Measurements from ENCODE around the gene RAB7B. TPM values are rescaled to one million over a fixed set of nuclear protein-coding genes. Genes with fewer than 3 reads are reported as not detected.

The RAB7B gene
- total RNA-seq, 6 experiments from 2014 or later: 2.6 to 6.6 (median 5.3) TPM

DNA sequence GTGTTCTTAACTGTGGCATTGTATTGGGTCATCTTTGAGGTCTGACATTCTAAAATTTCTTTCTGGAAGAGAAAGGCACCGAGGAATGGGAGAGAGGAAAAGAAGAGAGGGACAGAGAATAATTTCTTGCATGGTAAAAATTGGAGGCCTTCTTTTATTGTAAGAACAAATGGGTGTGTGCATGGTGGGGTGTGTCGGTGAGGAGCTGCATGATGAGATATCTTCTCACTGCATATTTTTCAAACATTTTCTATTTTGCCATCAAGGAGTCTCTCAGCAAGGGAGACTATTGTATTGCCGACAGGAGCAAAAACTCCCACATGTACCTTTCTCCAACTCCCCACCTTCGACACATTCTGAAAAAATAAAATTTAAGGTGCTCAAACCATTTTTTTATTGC, 27.0 kb upstream of the RAB7B start:
- H3K4me1 Mint-ChIP-seq (ENCODE audit: low read depth): peaks cover 8% of the 10 kb centered on the region; the same call in 1 of the 2 replicates
- peaks cover 41% of the 10 kb centered on the region for H3K27me3 Mint-ChIP-seq (ENCODE audit: insufficient read depth)
- H3K27ac Mint-ChIP-seq: no peak overlapping the region

DNA sequence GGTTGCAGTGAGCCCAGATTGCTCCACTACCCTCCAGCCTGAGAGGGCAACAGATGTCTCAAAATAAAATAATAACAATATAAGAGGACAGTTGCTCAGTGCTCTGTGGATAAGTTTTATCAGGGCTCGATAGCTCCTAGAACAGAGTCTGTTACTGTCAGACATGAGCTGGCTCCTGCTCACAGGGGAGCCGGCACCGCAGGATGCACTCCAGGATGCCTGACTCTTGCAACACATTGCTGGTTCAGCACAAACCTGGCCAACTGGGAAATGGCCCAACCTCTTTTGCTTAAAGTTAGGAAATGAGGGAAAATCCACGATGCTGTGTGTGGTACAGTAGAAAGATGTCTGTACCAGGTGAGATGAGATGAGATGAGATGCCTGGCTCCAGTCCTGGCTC, 26.3 kb upstream of the RAB7B start:
- no peak for DNase-seq
- peaks cover 34% of the 10 kb centered on the region for H3K27me3 Mint-ChIP-seq (ENCODE audit: insufficient read depth)
- H3K27ac Mint-ChIP-seq: no peak overlapping the region
- TF ChIP-seq, protein P1, sequence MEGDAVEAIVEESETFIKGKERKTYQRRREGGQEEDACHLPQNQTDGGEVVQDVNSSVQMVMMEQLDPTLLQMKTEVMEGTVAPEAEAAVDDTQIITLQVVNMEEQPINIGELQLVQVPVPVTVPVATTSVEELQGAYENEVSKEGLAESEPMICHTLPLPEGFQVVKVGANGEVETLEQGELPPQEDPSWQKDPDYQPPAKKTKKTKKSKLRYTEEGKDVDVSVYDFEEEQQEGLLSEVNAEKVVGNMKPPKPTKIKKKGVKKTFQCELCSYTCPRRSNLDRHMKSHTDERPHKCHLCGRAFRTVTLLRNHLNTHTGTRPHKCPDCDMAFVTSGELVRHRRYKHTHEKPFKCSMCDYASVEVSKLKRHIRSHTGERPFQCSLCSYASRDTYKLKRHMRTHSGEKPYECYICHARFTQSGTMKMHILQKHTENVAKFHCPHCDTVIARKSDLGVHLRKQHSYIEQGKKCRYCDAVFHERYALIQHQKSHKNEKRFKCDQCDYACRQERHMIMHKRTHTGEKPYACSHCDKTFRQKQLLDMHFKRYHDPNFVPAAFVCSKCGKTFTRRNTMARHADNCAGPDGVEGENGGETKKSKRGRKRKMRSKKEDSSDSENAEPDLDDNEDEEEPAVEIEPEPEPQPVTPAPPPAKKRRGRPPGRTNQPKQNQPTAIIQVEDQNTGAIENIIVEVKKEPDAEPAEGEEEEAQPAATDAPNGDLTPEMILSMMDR (IDR thresholded peaks at IDR 0.05): no peak
- no peak overlapping the region for H3K4me3 Mint-ChIP-seq
- H3K9me3 Mint-ChIP-seq: no peaks in the 10 kb centered on the region
- peaks cover 8% of the 10 kb centered on the region; the same call in 1 of the 2 replicates for H3K4me1 Mint-ChIP-seq (ENCODE audit: low read depth)
- no peaks in the 10 kb centered on the region for H3K36me3 Mint-ChIP-seq (ENCODE audit: low read depth)

More for the DNA sequence above, 27.0 kb upstream of the RAB7B start:
- Mint-ChIP-seq H3K4me3 (no peak overlapping the region), H3K9me3 (no peaks in the 10 kb centered on the region), H3K36me3 (ENCODE audit: low read depth) (no peaks in the 10 kb centered on the region)
- no peak for DNase-seq
- TF ChIP-seq, protein P1 (IDR thresholded peaks at IDR 0.05): no peak

DNA sequence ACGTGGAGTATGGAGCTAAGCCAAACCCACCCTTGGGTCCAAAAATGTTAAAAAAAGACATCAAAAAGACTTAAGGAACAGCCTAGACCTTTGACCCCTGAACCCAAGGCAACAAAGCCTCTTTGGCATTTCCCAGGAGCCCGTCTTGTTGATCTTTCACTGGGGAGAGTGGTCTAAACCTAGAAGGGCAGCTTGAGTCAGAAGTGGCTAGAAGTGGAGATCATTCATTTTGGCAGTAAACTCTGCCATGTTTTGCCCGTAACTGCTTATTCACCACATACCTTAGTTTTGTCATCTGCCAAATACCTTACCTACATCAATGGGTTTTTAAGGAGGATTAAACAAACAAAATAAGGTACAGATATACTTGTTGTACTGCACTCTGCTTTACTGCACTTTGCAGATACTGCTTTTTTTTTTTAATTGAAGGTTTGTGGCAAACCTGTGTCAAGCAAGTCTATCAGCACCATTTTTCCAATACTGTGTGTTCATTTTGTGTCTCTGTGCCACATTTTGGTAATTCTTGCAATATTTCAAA, 22.2 kb upstream of the RAB7B start:
- TF ChIP-seq, protein P1 (IDR thresholded peaks at IDR 0.05): no peak
- no peak overlapping the region for H3K27ac Mint-ChIP-seq
- H3K9me3 Mint-ChIP-seq: no peaks in the 10 kb centered on the region
- H3K4me3 Mint-ChIP-seq: no peak overlapping the region
- DNase-seq: no peak
- no peaks in the 10 kb centered on the region for H3K36me3 Mint-ChIP-seq (ENCODE audit: low read depth)
- H3K27me3 Mint-ChIP-seq (ENCODE audit: insufficient read depth): peaks cover 22% of the 10 kb centered on the region
- H3K4me1 Mint-ChIP-seq (ENCODE audit: low read depth): peaks cover 12% of the 10 kb centered on the region

DNA sequence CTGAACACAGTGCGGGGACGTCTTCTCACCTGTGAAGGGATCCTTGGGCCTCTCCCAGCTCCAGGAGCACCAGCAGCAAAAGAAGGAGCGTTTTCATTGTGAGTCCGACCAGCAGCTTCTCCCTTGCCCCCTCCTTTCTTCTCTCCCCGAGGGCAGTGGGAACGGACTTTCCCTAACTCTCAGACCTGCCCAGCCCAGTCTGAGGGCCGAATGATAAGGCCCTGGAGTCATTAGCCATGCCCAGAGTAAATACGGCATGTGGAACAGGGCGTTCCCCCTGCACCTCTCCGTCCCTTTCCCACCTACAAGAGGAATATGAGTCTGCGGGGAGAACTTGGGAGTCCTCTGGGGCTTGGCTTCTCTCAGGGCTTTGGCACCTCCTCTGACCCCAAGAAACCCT, 20.5 kb upstream of the RAB7B start, which contains the start of gene CTSE:
Gene CTSE (minus strand): TSS at position 201 of the 400 bp plus-strand sequence. CDS start 104 bp downstream, at position 97.
- Mint-ChIP-seq H3K4me3 (no peak within 1 kb of the TSS), H3K36me3 (ENCODE audit: low read depth) (no peaks in the 10 kb centered on the region), H3K4me1 (ENCODE audit: low read depth) (peaks cover 12% of the 10 kb centered on the region), H3K27me3 (ENCODE audit: insufficient read depth) (peaks cover 13% of the 10 kb centered on the region), H3K9me3 (no peaks in the 10 kb centered on the region), H3K27ac (no peak within 1 kb of the TSS)
- no peak for DNase-seq
- TF ChIP-seq, protein P1 (IDR thresholded peaks at IDR 0.05): no peak

DNA sequence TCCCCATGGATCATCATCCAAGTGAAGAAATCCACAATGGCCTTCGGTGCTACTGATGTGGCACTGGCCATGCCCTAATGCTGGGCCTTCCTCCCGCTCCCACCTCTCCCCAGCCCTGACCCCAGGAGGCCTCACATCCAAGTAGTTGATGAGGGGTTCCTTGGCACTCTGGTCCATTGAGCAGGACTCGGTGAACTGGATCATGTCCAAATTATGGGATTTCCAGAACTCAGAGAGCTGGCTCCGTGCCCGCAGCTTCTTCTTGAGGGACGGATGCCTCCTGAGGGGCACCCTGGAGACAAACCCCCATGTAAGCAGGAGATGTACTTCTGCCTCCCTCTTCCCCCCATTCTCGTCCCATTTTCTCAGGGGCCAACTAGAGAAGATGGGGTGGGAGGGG, 19.6 kb upstream of the RAB7B start:
- no peaks in the 10 kb centered on the region for H3K9me3 Mint-ChIP-seq

More for the DNA sequence above, 19.6 kb upstream of the RAB7B start:
- Mint-ChIP-seq H3K27me3 (ENCODE audit: insufficient read depth) (peaks cover 18% of the 10 kb centered on the region), H3K4me1 (ENCODE audit: low read depth) (peaks cover 12% of the 10 kb centered on the region), H3K36me3 (ENCODE audit: low read depth) (no peaks in the 10 kb centered on the region), H3K27ac (no peak overlapping the region), H3K4me3 (no peak overlapping the region)
- TF ChIP-seq, protein P1 (IDR thresholded peaks at IDR 0.05): no peak
- no peak for DNase-seq
